Epithelial cell of proximal tubule (primary cell): ENCODE data around the gene TAX1BP3. TPM values are rescaled to one million over a fixed set of nuclear protein-coding genes. Genes with fewer than 3 reads are reported as not detected.

Experiments
- DNase-seq: peaks from one replicate; pipeline ENCODE4 v3.0.0-alpha.2; 2011; ENCODE audit warnings: low read depth
- H3K4me3 ChIP-seq: 2 replicates; pipeline ENCODE4 v1.5.1; 2011; ENCODE audit warnings: low read depth, mild to moderate bottlenecking, low read length
- total RNA-seq: library from RNA; depleted of rRNA; stranded (reverse); fragments of >200 nt; gene quantifications from 2 replicates; pipeline ENCODE4 v1.2.3, GENCODE V29; 2015
- TF ChIP-seq, protein P1 (sequence below): conservative IDR thresholded peaks from 2 replicates; pipeline ENCODE4 v1.5.1; 2012; ENCODE audit warnings: low read depth, mild to moderate bottlenecking, low read length

TAX1BP3 gene
- total RNA-seq, 1 donor from 2014 or later = 426 TPM

DNA sequence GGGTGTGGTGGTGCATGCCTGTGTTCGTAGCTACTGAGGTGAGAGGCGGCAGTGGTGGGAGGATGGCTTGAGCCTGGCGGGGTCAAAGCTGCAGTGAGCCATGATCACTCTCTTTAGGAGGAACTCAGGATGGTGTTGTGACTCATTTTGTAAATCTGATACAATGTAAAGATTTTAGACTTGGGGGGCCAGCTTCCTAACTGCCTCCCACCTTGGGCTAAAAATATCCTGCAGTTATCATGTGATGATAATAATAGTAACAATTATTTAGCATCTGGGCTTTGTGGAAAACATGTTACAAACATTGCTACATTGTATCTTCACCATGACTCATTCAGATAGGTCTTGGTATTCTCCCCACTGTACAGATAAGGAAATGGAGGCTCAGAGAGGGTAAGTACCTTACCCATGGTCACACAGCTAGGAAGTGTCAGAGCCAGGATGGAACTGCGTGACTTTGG is 24.5 kb downstream of the TAX1BP3 start:
- TF ChIP-seq, protein P1, sequence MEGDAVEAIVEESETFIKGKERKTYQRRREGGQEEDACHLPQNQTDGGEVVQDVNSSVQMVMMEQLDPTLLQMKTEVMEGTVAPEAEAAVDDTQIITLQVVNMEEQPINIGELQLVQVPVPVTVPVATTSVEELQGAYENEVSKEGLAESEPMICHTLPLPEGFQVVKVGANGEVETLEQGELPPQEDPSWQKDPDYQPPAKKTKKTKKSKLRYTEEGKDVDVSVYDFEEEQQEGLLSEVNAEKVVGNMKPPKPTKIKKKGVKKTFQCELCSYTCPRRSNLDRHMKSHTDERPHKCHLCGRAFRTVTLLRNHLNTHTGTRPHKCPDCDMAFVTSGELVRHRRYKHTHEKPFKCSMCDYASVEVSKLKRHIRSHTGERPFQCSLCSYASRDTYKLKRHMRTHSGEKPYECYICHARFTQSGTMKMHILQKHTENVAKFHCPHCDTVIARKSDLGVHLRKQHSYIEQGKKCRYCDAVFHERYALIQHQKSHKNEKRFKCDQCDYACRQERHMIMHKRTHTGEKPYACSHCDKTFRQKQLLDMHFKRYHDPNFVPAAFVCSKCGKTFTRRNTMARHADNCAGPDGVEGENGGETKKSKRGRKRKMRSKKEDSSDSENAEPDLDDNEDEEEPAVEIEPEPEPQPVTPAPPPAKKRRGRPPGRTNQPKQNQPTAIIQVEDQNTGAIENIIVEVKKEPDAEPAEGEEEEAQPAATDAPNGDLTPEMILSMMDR = no peak
- DNase-seq = no peak
- H3K4me3 ChIP-seq = no peak overlapping the region

DNA sequence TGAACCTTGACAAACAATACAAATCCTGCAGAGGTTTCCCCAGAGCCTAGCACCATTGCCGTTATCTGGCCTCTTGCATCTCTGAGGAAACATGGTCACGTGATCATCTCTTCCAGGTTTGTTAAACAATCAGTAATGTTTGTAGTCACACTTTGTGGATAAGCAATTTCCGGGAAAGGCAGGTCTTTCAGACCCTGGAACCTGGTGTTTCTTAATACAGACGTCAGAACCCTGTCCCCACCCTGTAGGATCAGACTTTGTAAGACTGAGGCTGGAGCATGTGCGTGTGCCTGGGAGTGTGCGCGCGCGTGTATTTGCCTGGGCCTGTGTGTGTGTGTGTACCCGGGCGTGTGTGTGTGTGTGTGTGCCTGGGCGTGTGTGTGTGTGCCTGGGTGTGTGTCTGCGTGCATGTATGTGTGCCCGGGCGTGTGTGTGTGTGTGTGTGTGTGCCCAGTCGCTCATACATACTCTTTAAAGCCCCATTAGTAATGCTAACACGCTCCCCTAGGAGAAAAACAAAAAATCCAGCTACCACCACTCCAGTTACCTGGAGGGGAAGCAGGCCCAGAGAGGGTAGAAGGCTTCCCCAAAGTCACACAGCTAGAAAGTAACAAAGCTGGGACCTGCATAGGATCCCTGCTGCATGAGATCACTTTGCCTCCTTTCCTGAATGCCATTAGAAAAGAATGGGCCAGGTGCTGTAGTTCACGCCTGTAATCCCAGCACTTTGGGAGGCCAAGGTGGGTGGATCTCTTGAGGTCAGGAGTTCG is 26.5 kb downstream of the TAX1BP3 start:
- no peak overlapping the region for H3K4me3 ChIP-seq
- DNase-seq = peak; percentile 67
- TF ChIP-seq, protein P1 = no peak

DNA sequence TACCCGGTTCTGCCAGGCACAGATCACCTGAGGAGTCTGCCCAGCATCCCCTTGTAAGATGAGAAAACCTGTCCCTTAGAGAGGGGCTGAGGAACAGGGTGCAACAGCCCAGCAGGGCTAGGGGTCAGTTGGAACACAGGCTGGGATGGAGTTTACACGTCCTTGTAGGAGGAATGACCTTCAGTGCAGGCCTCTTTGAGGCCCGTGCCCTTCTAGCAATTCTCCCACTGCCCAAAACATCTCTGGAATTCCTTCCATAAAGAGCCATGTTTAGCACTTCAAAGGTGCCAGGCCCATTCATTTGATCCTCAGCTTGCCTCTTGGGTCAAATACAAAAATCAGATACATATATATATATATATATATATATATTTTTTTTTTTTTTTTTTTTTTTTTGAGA is 27.4 kb downstream of the TAX1BP3 start:
- no peak for DNase-seq

DNA sequence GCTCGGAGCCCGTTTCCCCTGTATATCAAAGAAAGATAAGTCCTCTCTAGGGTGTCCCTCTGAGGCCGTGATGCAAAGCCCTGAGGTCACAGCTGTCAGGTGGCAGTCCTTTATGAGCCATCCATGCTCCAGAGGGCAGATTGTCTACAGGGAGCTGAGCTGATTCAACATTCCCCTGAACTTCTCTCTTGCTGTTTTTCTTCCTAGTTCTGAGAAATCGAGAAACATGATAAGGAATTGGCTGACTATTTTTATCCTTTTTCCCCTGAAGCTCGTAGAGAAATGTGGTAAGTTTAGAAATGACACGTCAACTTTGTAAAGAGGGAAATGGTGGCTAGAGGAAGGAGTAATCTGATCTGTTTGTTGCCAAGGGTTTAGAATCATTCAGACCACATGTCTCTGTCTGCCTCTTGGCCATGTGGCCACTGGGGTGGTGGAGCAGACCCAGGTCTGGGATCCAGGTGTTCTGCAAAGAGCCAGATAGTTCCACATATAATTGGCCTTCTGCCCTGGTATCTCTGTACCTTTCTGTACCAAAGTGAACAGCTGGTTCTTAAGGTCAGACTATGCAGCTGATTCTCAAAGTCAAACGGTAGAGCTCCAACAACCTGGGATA is 28.3 kb downstream of the TAX1BP3 start:
- no peak overlapping the region for H3K4me3 ChIP-seq
- TF ChIP-seq, protein P1 = no peak
- no peak for DNase-seq

More for the DNA sequence above, 27.4 kb downstream of the TAX1BP3 start:
- TF ChIP-seq, protein P1 = no peak
- H3K4me3 ChIP-seq = no peak overlapping the region

DNA sequence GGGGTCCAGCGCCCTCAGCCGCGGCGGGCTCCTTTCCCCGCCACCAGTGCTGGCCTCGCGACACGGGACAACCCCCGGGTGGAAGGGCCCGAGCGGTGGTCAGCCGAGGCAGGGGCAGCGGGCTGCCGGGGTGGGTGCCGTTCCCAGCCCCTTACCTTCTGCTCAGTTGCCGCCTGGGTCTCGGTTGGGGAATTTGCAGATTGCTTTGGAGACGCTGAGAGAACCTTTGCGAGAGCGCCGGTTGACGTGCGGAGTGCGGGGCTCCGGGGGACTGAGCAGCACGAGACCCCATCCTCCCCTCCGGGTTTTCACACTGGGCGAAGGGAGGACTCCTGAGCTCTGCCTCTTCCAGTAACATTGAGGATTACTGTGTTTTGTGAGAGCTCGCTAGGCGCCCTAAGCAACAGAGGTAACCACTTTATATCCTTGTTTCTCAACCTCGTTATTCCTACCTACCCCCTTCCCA is 31.4 kb downstream of the TAX1BP3 start:
- TF ChIP-seq, protein P1 = no peak
- DNase-seq = no peak
- peak overlapping the region; percentile 96 for H3K4me3 ChIP-seq

DNA sequence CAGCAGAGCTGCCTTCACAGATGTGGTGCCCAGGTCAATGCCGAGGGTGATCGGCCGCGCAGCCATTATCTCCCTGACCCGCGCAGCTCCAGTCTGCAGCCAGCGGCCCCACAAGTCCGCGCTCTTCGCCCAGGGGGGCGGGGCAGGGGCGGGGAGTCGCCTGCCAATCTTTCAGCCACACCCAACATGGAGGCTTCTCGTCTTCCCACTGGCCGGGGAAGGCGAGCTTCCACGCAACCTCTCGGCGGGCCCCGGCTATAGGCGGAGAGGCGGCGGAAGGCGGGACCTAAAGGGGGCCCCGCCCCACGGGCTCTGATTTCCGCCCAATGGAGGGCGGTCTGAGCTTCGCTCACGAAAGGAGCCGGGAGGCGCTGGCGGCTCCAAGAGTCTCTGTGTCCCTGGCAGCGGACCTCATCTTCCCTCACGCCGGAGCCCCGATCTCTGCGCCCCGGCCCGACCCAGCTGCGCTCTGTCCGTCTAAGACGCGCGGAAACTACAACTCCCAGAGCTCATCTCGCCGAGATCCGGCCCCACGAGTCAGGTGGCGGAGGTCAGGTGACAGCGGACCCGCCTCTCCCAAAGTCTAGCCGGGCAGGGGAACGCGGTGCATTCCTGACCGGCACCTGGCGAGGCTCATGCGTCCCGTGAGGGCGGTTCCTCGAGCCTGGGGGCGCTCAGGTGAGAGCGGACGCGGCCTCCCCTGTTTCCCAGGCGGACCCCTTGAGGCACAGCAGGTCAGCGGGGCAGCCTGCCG is 32.0 kb downstream of the TAX1BP3 start, which contains the start of the genes CTNS and SHPK:
CTNS (plus strand) TSS at position 607 of the 754 bp plus-strand sequence. CDS start 3,447 bp downstream, outside the sequence.
SHPK (minus strand) TSS at position 97 of the 754 bp plus-strand sequence; CDS start at position 66, 31 bp downstream.
- H3K4me3 ChIP-seq = peak within 1 kb of the TSS; percentile 96
- DNase-seq = no peak
- TF ChIP-seq, protein P1 = no peak
